SK-N-SH (cell line): Measurements from ENCODE around the gene NID1.

Source experiments
- CTCF ChIP-seq: fragments of 200-600 bp; sonication (generic); IDR thresholded peaks from 2 replicates; pipeline ENCODE4 v1.6.1; 2017; ENCODE audit warnings: antibody characterized with exemption, mild to moderate bottlenecking, moderate library complexity
- EP300 ChIP-seq, 2 experiments: IDR thresholded peaks; 2 replicates each; pipeline versions ENCODE4 v1.4.0 to v1.6.1; 2012; ENCODE audit warnings: borderline replicate concordance in 1 of 2, low read depth in 1 of 2, low read length in 1 of 2
- EZH2phosphoT487 ChIP-seq: fragments of 200-600 bp; sonication (generic); IDR thresholded peaks from 2 replicates; pipeline ENCODE4 v1.6.1; 2017; ENCODE audit warnings: low read depth, mixed run types, mild to moderate bottlenecking, antibody characterized with exemption, moderate library complexity, borderline replicate concordance
- FOXJ3 ChIP-seq: sonication (generic); formaldehyde crosslinking; IDR thresholded peaks from 2 replicates; pipeline ENCODE4 v1.5.1; 2020; ENCODE audit warnings: mild to moderate bottlenecking, missing genetic modification reagents
- FOXM1 ChIP-seq: IDR thresholded peaks from 2 replicates; pipeline ENCODE4 v1.4.0; 2012; ENCODE audit warnings: low read depth, mild to moderate bottlenecking
- MAX ChIP-seq: IDR thresholded peaks from 2 replicates; pipeline ENCODE4 v1.4.0; 2012; ENCODE audit warnings: low read depth
- PBX3 ChIP-seq: IDR thresholded peaks from 2 replicates; pipeline ENCODE4; 2012
- POLR2AphosphoS5 ChIP-seq: IDR thresholded peaks from 2 replicates; pipeline ENCODE4 v1.6.1; 2012; ENCODE audit warnings: low read depth, low read length
- REST ChIP-seq: IDR thresholded peaks from 2 replicates; pipeline ENCODE4 v1.6.1; 2012; ENCODE audit warnings: mild to moderate bottlenecking, low read depth, low read length, moderate library complexity
- SMC3 ChIP-seq: IDR thresholded peaks from 2 replicates; pipeline ENCODE4 v1.6.1; 2012; ENCODE audit warnings: low read depth, low read length, improper control_type of control experiment
- TAF1 ChIP-seq: IDR thresholded peaks from 2 replicates; pipeline ENCODE4 v1.6.1; 2012; ENCODE audit warnings: low read depth, mild to moderate bottlenecking, low read length, moderate library complexity, borderline replicate concordance
- USF1 ChIP-seq: IDR thresholded peaks from 2 replicates; pipeline ENCODE4 v1.4.0; 2012; ENCODE audit warnings: low read depth, borderline replicate concordance
- USF2 ChIP-seq: fragments of 150-350 bp; IDR thresholded peaks from 2 replicates; pipeline ENCODE4 v1.6.1; 2017; ENCODE audit warnings: antibody characterized with exemption, low read length, low read depth, borderline replicate concordance
- YY1 ChIP-seq: IDR thresholded peaks from 2 replicates; pipeline ENCODE4 v1.4.0; 2012; ENCODE audit warnings: low read depth, mild to moderate bottlenecking

- TF ChIP-seq SMC3 (no peak), REST (no peak), CTCF (no peak), EP300 (IDR thresholded peaks at IDR 0.05; ENCODE audit: borderline replicate concordance in 1 of 2, low read depth in 1 of 2, low read length in 1 of 2) (no peak), USF2 (no peak), FOXJ3 (CRISPR knock-in tag) (no peak), USF1 (no peak), FOXM1 (no peak), MAX (no peak), TAF1 (no peak), EZH2phosphoT487 (no peak), YY1 (no peak), POLR2AphosphoS5 (no peak), PBX3 (no peak)
Observed at GRCh38 chr1:236111527-236112331, 46.8 kb upstream of the NID1 start.
